Left renal pelvis (tissue), 4 donors: ENCODE measurements around the gene MDM2. TPM values are rescaled to one million over a fixed set of nuclear protein-coding genes. Genes with fewer than 3 reads are reported as not detected.

Experiments
- DNase-seq, 4 donors: peaks; one replicate each; pipeline ENCODE4 v3.0.0-alpha.2; 2013; ENCODE audit warnings: low read depth in 4 of 4, low spot score in 3 of 4
- polyA plus RNA-seq, 4 donors: library from polyadenylated mRNA; unstranded; fragments of 120-200 nt; gene quantifications; one replicate each; pipeline ENCODE4 v1.2.1, GENCODE V29; 2013; ENCODE audit not compliant: insufficient read length in 4 of 4

Gene MDM2
- polyA plus RNA-seq, 4 donors: 55.0 to 78.0 (median 73.9) TPM

DNA sequence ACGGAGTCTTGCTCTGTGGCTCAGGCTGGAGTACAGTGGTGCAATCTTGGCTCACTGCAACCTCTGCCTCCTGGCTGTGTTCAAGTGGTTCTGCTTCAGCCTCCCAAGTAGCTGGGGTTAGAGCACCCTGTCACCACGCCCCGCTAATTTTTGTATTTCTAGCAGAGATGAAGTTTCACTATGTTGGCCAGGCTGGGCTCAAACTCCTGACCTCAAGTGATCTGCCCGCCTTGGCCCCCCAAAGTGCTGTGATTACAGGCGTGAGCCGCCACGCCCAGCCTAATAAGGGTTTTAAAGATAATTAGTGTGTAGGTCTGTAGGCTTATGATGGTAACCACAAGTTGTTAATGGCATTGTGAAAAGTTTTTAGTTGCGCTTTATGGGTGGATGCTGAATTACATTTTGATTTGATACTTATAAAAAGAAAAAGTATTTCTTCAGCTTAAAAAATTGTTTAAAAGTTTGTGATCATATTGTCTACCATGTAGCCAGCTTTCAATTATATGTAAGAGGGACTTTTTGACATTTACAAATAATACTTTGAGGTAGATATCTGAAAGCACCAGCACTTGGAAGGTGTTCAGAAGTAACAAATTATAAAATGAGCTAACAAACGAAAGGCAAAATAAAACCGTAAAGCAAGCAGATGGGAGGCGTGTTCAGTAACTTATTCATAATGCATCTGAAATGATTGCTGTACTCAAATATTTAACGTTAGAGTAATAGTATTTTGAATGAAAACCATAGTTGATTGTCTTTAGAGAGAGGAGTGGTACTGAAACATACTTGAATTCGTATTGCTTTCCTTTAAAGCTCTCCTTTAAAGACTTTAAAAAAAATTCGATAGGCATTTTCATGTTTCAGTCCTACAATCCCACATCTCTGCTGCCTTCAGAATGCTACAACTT is 37.1 kb downstream of the MDM2 start:
- DNase-seq: no peak

DNA sequence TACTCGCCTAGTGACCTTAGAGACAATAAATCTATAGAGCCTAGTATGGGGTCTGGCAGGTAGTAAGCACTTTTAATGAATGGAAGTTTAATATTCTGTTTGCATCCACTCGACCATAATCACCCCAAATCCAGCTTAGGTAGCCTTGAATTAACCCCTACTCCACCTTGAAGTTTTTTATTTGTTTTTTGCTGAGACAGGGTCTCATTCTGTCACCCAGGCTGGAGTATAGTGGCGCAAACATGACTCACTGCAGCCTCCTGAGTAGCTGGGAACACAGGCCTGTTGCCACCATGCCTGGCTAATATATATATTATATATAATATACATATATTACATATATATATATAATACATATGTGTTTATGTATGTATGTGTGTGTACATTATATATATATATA is 38.8 kb downstream of the MDM2 start:
- no peak for DNase-seq

DNA sequence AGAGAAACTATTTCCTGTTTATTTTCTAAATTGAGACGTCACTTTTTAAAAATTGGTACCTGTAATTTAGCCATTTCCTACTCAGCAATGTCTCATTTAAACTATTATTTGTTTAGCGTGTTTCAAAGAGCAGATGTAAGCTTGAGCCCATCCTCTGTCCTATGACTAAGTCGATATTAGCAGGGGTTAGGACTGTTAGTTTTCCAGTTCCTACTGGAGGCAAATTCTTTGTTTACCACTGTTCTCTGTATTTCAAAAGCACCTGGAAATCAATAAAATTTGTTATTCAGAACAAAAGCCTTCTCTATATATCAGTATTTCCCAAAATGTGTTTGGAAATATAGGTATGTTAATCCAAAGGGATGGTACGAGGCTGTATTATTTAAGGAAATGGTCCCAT is 42.4 kb downstream of the MDM2 start:
- DNase-seq: no peak

DNA sequence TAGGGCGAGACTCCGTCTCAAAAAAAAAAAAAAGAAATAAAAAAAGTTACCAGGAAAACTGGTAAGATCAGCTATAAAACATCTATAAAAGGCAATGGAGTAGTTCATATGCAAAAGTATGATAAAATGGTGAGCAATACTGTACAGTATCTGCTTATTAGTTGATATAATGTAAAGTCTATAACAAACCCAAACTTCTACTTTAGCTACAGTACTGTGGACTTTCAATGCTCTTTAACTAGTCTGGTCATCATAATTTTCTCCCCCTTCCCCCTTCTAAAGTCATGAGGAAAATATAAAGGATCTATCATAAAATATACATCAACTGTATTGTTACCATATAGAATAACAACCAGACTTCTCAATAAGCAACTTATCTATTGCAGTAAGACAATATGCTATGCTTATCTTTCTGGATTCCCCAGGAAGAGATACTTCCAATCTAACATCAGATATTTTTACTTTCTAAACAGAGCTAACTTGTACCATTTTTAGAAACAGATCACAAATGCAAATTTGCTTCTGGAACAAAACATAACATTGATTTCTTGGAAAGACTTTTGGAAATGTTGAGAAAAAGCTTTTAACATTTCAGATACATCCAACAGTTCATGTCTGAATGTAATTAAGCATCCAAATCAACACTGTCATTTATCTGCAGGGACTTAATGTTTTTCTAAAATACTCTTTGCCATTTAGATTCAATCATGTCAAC is 43.8 kb downstream of the MDM2 start:
- DNase-seq: no peak

DNA sequence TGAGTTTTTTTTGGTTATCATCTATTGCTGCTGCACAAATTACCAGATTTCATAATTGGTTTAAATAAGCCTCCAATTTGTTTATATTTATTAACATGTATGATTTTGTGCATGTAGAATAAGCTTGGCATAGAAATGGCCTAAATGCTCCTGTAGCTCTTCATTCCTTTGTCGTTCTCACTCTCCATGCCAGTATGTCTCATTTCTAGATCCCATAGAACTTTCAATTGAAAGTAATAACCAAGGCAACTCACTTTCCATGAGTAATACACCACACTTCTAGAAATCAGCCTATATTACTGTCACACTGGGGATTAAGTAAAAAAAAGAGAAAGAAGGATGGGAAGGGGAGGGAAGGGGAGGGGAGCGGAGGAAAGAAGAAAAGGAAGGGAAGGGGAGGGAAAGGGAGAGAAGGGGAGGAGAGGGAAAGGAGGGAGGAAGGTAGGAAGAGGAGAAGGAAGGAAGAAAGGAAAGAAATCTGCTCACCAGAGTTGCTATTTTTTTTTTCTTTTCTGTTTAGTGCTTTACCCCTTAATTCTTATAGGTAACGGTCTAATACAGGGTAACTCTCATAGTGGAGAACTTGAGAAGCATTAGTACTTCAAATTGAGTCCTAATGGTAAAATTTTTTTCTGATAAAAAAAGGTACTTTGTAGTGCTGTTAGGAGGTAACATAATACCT is 45.6 kb downstream of the MDM2 start:
- no peak for DNase-seq

DNA sequence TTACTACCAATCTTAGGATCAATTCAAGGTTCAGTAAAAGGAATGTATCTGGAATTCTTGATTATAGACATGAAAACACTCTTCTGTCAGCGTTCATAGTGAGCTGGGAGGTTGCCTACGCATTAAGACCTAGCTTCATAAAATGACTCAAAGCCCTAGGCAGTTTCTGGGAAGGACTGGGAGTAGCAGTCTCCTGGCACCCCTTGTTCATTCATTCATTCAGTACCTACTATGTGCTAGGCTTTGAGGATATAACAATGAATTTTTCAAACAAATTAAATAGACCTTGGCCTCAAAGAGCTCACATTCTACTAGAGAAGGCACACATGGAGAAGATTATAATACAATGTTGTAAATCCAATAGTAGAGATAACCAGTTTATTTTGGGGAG is 46.1 kb downstream of the MDM2 start:
- DNase-seq: no peak

DNA sequence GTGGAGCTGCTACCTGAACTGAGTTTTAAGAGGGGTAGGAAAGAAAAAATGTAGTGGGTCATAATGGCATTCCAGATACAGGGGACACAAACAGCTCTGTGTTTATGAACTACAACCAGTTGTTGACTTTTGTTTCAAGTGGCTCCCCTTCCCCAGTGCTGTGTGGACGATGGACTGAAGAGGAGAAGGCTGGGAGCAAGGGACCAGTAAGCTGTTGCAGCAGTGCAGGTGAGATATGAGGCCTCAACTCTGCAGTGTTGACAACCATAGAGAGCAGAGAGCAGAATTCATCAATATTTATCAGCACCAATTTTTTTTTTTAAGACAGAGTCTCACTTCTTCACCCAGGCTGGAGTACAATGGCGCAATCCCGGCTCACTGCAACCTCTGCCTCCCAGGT is 46.6 kb downstream of the MDM2 start:
- no peak for DNase-seq

DNA sequence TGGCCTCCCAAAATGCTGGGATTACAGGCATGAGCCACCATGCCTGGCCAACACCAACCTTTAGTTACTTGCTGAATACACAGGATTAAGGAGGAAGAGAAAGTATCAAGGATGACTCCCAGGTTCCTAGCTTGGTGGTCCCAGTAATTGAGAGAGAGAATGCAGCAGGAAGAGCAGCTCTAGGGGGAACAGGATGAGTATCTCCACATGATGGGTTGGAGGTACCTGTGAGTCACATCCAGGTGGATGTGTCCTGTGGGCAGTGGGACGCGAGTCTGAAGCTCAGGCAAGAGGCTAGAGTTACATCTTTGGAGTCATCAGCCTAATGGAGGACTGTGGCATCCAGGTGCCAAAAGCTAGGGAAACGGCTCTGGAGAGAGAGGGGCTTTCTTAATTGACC is 47.1 kb downstream of the MDM2 start:
- no peak for DNase-seq

DNA sequence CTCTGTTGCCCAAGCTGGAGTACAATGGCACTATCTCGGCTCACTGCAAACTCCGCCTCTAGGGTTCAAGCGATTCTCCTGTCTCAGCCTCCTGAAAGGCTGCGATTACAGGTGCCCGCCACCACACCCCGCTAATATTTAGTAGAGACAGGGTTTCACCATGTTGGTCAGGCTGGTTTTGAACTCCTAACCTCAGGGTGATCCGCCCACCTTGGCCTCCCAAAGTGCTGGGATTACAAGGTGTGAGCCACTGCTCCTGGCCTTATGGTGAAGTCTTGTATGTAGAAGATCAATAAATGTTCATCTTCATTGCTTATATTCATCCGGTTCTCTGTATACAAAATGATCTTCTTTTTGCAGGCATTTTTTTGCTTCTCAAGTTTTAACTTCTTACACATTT is 47.8 kb downstream of the MDM2 start:
- no peak for DNase-seq

DNA sequence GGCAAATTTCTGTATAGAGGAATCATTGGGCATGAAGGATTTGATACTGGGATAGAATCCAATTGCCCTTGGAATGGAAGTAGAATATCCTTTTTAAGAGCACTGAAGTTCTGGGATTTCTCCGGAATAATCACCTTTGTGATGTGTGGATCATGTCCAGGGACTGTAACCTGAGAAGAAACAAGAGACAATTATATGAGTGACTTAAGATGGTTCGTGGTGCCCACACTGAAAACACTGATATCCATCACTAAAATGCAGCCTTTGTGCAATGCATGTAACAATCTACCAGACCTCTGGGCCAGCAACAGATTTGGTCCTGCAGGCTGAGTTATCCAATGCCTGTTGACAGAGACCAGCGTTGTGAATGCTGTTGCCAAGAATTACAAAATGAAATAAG is 48.5 kb downstream of the MDM2 start:
- DNase-seq: no peak

DNA sequence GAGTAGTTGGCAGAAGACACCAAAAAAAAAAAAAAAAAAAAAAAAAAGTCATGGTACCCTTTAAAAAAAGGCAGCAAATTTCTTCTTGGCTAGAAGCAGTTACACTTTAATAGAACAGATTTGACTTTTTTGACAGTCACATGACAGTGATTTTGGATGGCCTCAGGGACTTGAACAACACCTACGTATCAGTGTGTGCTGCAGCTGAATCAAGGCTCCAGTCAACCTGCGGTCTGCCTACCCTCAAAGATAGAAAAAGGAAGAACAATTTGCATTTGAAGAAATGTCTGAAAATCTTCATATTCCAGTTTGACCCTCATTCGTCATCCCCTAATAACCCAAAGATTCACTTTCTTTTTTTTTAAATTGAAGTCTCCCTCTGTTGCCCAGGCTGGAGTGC is 53.9 kb downstream of the MDM2 start:
- DNase-seq: no peak

DNA sequence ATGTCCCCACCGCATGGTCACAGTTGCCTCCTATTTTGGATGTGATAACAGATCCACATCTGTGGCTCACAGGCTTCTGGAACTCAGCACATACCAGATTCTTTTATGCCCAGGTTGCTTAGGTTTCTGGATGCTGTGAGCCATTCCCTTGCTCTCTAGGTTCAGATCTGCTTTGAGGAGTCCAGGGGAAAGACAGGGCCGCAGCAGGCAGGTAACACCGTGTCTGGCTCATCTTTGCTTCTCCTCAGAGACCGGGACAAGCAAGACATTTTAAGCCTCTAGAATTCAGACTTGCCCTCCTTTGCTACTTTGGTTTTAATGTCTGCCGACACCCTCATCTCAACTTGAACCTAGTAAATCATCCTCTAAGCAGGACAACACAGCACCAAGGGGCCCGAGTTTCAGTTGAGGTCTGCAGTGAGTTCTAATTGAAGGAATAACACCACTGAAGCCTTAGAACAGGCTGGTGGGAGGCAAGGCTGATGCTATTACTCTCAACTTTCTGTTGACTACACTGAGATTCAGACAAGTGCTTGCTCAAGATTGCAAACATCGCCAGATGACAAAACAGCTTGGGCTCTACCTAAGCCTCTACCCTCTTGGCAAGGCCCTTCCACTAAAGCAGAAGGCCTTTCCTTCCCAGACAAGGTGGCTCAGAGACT is 55.3 kb downstream of the MDM2 start:
- DNase-seq: no peak

DNA sequence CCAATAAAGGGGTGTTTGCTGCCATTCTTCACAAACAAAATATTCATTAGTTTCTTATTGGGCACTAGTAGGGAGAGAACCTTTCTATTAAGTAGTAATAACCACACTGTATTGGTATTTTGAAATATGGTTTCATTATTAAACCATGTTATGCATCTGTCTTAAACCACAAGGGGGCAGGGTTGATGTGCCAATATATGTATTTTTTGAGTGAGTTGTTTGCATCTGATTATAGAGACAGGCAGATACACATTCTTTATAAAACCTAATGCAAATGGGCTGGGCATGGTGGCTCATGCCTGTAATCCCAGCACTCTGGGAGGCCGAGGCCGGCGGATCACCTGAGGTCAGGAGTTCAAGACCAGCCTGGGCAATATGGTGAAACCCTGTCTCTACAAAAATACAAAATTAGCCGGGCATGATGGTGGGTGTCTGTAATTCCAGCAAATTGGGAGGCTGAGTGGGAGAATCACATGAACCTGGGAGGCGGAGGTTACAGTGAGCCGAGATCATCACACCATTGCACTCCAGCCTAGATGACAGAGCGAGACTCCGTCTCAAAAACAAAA is 56.0 kb downstream of the MDM2 start:
- peak in 2 of 4 donors; percentile 9 to 10 for DNase-seq

DNA sequence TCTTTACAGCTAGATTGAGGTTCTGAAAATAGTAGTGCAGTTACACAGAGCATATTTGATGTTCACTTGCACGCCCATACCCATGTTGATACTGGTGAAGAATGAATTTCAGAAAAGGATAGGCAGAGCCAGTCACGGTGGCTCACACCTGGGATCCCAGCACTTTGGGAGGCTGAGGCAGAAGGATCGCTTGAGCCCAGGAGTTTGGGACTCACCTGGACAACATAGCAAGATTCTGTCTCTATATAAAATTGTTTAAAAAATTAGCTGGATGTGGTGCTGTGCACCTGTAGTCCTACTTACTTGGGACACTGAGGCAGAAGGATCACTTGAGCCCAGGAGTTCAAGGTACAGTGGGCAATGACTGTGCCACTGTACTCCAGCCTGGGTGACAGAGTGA is 56.6 kb downstream of the MDM2 start:
- no peak for DNase-seq

DNA sequence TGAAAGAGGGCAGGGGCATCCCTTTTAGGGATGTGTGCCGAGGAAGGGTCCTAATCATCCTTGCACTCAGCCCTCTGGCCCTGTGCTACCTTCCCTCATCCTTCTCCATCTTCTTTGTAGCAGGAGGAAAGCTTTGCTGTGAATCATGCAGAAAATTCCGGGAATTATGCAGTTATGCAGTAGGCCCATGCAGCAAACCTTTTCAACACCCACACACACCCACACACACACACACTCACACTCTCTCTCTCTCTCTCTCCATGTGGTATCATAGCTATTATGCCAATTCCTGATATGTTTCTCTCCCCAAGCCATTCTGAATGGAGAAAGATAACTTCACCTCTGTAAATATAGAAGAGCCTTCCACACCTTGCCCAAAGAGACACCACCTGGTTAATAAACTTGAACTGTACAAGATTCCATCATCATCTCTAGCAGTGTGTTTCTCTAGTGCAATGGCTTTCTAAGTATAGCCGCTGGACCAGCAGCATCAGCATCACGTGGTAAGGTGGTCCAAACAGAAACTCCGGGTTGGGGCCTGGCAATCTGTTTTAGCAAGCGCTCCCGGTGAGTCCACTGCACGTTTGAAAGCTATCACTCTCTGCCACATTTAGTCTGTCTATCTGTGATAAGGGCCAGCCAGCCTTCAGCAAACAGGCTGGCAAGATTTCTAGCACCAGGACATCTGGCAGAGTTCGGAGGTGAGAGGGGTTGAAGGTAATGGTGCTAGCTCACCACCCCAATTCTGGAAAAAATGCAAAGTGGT is 57.6 kb downstream of the MDM2 start:
- no peak for DNase-seq

DNA sequence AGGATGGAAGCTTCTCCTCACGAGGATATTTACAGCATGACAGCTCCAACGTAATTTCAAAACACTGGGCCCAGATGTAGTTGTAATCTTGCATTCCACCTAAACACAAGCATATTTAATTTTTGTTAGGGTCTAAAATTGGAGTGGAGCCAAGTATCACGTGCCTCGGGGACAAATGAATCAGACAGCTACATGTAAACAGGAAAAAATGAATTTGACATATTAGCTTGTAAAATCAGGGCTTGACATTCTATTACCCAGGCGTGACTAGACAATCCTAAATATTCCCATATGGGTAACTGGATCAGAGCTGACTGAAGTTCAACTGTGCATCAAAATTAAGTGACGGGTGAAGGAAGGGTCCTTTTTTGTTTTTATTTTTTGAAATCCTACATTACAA is 59.0 kb downstream of the MDM2 start:
- DNase-seq: no peak

DNA sequence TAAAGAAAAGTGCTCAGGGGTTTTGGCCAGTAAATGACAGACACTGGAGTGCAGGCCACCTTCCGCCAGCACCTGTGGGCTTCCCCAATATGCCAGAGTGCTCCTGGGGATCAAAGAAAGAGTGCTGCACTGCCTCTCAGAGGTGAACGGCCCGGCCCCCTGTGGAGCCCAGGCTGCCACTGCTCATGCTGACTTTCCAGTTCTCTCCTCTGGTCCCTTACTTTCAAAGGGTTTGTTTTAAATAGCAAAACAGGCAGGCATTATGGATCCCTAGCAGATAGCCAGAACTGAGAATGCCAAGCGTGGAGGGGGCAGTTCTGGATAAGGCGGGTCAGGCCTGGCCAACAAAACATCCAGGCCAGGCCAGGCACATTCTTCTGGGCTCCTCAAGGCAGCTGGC is 59.6 kb downstream of the MDM2 start:
- no peak for DNase-seq

DNA sequence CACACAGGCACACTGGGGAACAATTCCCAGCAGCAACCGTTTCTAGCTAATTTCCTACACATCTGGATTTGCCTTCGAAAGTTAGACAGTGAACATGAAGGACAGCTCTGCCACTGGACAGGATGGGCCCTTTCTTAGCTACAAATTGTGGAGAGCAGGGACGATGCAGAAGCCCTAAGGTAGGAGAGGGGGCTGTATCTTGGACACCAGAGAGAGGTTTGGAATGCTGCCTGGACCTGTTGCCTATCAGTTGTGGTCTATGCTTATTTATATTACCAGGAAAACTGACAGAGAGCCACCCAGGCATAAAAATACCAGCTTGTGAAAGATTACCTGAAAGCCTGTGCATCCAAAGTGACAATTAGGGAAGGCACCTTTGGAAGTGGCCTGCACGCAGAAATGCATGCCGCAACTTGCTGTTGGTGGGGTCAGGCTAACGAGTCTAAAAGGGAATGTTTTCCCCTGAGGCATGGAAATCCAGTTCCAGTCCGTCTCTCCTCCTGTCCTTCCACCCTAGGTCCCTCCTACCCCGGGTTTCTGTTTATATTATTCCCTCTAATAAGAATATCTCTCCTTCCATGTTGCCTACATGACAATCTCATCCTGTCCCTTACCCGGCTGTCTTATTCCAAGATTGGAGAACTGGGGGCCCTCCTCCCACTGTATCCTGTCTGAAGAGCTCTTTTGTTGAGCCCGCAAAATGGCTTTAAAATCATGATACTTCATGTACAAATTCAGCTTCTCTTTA is 60.2 kb downstream of the MDM2 start:
- no peak for DNase-seq

DNA sequence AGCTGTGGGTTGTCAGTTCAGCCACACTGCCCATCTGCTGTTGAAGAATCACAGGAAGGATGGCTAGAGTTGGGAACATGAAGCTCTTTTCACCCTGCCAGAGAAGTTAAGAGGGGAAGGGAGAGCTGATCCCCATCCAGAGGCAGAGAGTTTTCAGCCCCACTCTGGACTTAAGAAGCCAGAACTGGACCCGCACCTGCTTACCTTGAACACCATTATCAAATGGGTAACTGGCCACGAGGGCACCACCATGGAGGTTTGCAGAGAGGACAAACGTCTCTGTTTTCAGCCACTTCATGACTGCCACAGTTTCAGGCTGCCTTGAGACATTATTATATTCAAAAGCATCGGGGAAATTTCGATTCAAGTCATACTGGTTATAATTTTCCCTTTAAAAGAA is 62.0 kb downstream of the MDM2 start:
- DNase-seq: no peak
